Right lobe of liver (tissue), 4 donors: ENCODE results near the gene ZNF618.

Experiments used
- POLR2A ChIP-seq: fragments of 450-650 bp; IDR thresholded peaks from one replicate; pipeline ENCODE4 v1.6.1; 2017; ENCODE audit warnings: antibody characterized with exemption, mild to moderate bottlenecking
- TF ChIP-seq, protein P1 (sequence below), 4 donors: fragments of 200-600 bp in 3 of 4; fragments of 450-650 bp in 1 of 4; IDR thresholded peaks; one replicate each; pipeline versions ENCODE4 v1.5.1 to v1.8.0; 2016 to 2022; ENCODE audit warnings: antibody characterized with exemption in 4 of 4, mild to moderate bottlenecking in 2 of 4
- donor health status: DM: no; HTN: no; CAD: no.
- donor health status: DM: no; HTN: no; CAD: no.
- donor health status: DM: no; HTN: yes; CAD: no.

DNA sequence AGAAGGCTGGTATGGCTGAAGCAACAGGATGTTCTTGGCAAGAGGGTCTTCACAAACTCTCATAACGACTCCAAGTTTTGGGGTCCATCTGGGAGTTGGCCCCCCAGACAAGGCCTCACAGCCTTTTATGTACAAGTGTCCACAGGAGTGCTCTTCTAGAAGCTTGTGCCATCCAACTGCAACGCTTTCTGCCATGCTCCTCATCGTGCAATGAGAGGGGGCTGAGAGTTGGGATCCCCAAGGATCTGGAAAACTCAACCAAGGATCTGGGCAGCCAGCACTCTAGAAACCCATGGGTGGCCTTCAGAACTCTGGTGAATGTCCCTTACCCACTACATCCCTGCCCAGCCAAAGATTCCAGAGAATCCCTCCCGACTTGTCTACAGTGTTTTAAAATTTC is 210.5 kb downstream of the ZNF618 start:
- TF ChIP-seq, protein P1, sequence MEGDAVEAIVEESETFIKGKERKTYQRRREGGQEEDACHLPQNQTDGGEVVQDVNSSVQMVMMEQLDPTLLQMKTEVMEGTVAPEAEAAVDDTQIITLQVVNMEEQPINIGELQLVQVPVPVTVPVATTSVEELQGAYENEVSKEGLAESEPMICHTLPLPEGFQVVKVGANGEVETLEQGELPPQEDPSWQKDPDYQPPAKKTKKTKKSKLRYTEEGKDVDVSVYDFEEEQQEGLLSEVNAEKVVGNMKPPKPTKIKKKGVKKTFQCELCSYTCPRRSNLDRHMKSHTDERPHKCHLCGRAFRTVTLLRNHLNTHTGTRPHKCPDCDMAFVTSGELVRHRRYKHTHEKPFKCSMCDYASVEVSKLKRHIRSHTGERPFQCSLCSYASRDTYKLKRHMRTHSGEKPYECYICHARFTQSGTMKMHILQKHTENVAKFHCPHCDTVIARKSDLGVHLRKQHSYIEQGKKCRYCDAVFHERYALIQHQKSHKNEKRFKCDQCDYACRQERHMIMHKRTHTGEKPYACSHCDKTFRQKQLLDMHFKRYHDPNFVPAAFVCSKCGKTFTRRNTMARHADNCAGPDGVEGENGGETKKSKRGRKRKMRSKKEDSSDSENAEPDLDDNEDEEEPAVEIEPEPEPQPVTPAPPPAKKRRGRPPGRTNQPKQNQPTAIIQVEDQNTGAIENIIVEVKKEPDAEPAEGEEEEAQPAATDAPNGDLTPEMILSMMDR (IDR thresholded peaks at IDR 0.05) = no peak
- TF ChIP-seq POLR2A = no peak
